Ectodermal cell (in vitro differentiated cells): Measurements from ENCODE around the gene ACSL1.
A peak's percentile ranks its signal among the peaks of the same experiment; 100 is the strongest.

Source experiments
- H3K27ac ChIP-seq: 2 replicates; pipeline ENCODE4 v1.7.0; 2013; ENCODE audit warnings: mild to moderate bottlenecking, low read depth, low read length; ENCODE audit not compliant: insufficient read depth, poor library complexity, severe bottlenecking
- H3K27me3 ChIP-seq: 2 replicates; pipeline ENCODE4 v1.7.0; 2013; ENCODE audit warnings: mild to moderate bottlenecking, low read length; ENCODE audit not compliant: insufficient read depth, control insufficient read depth, poor library complexity, severe bottlenecking
- H3K36me3 ChIP-seq: one replicate; pipeline ENCODE4 v1.7.0; 2013; ENCODE audit warnings: low read length; ENCODE audit not compliant: control insufficient read depth, insufficient read depth
- H3K4me1 ChIP-seq: one replicate; pipeline ENCODE4 v1.7.0; 2013; ENCODE audit warnings: low read length; ENCODE audit not compliant: control insufficient read depth, insufficient read depth
- H3K4me3 ChIP-seq: 2 replicates; pipeline ENCODE4 v1.7.0; 2013; ENCODE audit warnings: low read depth, low read length, control low read depth; ENCODE audit not compliant: insufficient read depth
- H3K9me3 ChIP-seq: 2 replicates; pipeline ENCODE4 v1.7.0; 2013; ENCODE audit warnings: mild to moderate bottlenecking, low read length, moderate library complexity; ENCODE audit not compliant: control insufficient read depth
- WGBS, 2 experiments: methylation state at CpG; one replicate each; pipeline ENCODE4 v1.1.7; 2013; ENCODE audit warnings: missing lambda C conversion rate in 2 of 2; 5-methylcytosine and 5-hydroxymethylcytosine counted together

ACSL1 gene

GRCh38 chr4:184812651-184813181 is 13.1 kb downstream of the ACSL1 start:
- Histone ChIP-seq H3K4me3 (no peak overlapping the region), H3K36me3 (no peaks in the 10 kb centered on the region), H3K27me3 (peaks cover 81% of the 10 kb centered on the region), H3K27ac (no peak overlapping the region), H3K9me3 (no peaks in the 10 kb centered on the region), H3K4me1 (peaks cover 21% of the 10 kb centered on the region)
- 91 to 92% methylated on average over 8 of the region's 8 CpGs for WGBS, 2 experiments

GRCh38 chr4:184812199-184812542 is 13.6 kb downstream of the ACSL1 start:
- peaks cover 82% of the 10 kb centered on the region for H3K27me3 ChIP-seq
- no peak overlapping the region for H3K4me3 ChIP-seq
- peaks cover 21% of the 10 kb centered on the region for H3K4me1 ChIP-seq
- no peak overlapping the region for H3K27ac ChIP-seq
- 90 to 92% methylated on average over 4 of the region's 6 CpGs for WGBS, 2 experiments
- no peaks in the 10 kb centered on the region for H3K9me3 ChIP-seq
- H3K36me3 ChIP-seq: no peaks in the 10 kb centered on the region

- no peak overlapping the region for H3K4me3 ChIP-seq
- H3K9me3 ChIP-seq: no peaks in the 10 kb centered on the region
- peaks cover 87% of the 10 kb centered on the region for H3K27me3 ChIP-seq
- no peak overlapping the region for H3K27ac ChIP-seq
- no peaks in the 10 kb centered on the region for H3K36me3 ChIP-seq
- 94 to 95% methylated on average over 5 to 8 of the region's 8 CpGs for WGBS, 2 experiments
- peaks cover 21% of the 10 kb centered on the region for H3K4me1 ChIP-seq
These were observed 14.1 kb downstream of the ACSL1 start for GRCh38 chr4:184811526-184812198.

GRCh38 chr4:184810720-184811119 is 15.0 kb downstream of the ACSL1 start:
- Histone ChIP-seq H3K9me3 (no peaks in the 10 kb centered on the region), H3K4me3 (no peak overlapping the region), H3K27ac (no peak overlapping the region), H3K36me3 (no peaks in the 10 kb centered on the region), H3K27me3 (peaks cover 92% of the 10 kb centered on the region), H3K4me1 (peaks cover 21% of the 10 kb centered on the region)
- WGBS, 2 experiments: 95% methylated on average over 10 of the region's 10 CpGs

GRCh38 chr4:184808713-184809050 is 17.1 kb downstream of the ACSL1 start:
- H3K4me3 ChIP-seq: no peak overlapping the region
- WGBS, 2 experiments: 0 to 3% methylated on average over 1 of the region's 1 CpG
- no peaks in the 10 kb centered on the region for H3K9me3 ChIP-seq
- H3K36me3 ChIP-seq: no peaks in the 10 kb centered on the region
- peak overlapping the region; percentile 20 for H3K27ac ChIP-seq
- peaks cover 94% of the 10 kb centered on the region for H3K27me3 ChIP-seq
- H3K4me1 ChIP-seq: peaks cover 11% of the 10 kb centered on the region

GRCh38 chr4:184807797-184808712 is 17.7 kb downstream of the ACSL1 start:
- H3K4me1 ChIP-seq: peaks cover 11% of the 10 kb centered on the region
- no peaks in the 10 kb centered on the region for H3K36me3 ChIP-seq
- H3K4me3 ChIP-seq: no peak overlapping the region
- WGBS, 2 experiments: 19% methylated on average over 9 of the region's 9 CpGs
- H3K27ac ChIP-seq: peak overlapping the region; percentile 20
- H3K9me3 ChIP-seq: no peaks in the 10 kb centered on the region
- peaks cover 94% of the 10 kb centered on the region for H3K27me3 ChIP-seq

- H3K27me3 ChIP-seq: peaks cover 94% of the 10 kb centered on the region
- peaks cover 11% of the 10 kb centered on the region for H3K4me1 ChIP-seq
- H3K4me3 ChIP-seq: no peak overlapping the region
- no peaks in the 10 kb centered on the region for H3K36me3 ChIP-seq
- H3K27ac ChIP-seq: no peak overlapping the region
- no peaks in the 10 kb centered on the region for H3K9me3 ChIP-seq
- WGBS, 2 experiments: 94% methylated on average over 3 of the region's 3 CpGs
These were observed 18.5 kb downstream of the ACSL1 start for GRCh38 chr4:184807256-184807655.

GRCh38 chr4:184806711-184807110 is 19.1 kb downstream of the ACSL1 start:
- Histone ChIP-seq H3K9me3 (no peaks in the 10 kb centered on the region), H3K27me3 (peaks cover 94% of the 10 kb centered on the region), H3K27ac (no peak overlapping the region), H3K36me3 (no peaks in the 10 kb centered on the region), H3K4me1 (peaks cover 11% of the 10 kb centered on the region), H3K4me3 (no peak overlapping the region)
- 80% methylated on average over 1 of the region's 1 CpG for WGBS, 2 experiments

- Histone ChIP-seq H3K36me3 (no peaks in the 10 kb centered on the region), H3K4me3 (no peak overlapping the region), H3K27me3 (peaks cover 94% of the 10 kb centered on the region), H3K4me1 (peaks cover 11% of the 10 kb centered on the region), H3K9me3 (no peaks in the 10 kb centered on the region), H3K27ac (no peak overlapping the region)
- WGBS, 2 experiments: 83 to 91% methylated on average over 2 of the region's 2 CpGs
These were observed 19.6 kb downstream of the ACSL1 start for GRCh38 chr4:184806229-184806550.

- H3K27ac ChIP-seq: no peak overlapping the region
- peaks cover 91% of the 10 kb centered on the region for H3K27me3 ChIP-seq
- peaks cover 11% of the 10 kb centered on the region for H3K4me1 ChIP-seq
- H3K36me3 ChIP-seq: no peaks in the 10 kb centered on the region
- H3K9me3 ChIP-seq: no peaks in the 10 kb centered on the region
- H3K4me3 ChIP-seq: no peak overlapping the region
- WGBS, 2 experiments: 85 to 87% methylated on average over 11 of the region's 11 CpGs
These were observed 20.1 kb downstream of the ACSL1 start for GRCh38 chr4:184805462-184806228.
